Chondrocyte (in vitro differentiated cells): ENCODE results near the gene SMIM20. TPM values are rescaled to one million over a fixed set of nuclear protein-coding genes. Genes with fewer than 3 reads are reported as not detected.

Source experiments
- DNase-seq: peaks from one replicate; pipeline ENCODE4 v3.0.0; 2021; ENCODE audit warnings: mixed read lengths, low spot score
- H3K27ac Mint-ChIP-seq: one replicate; pipeline ENCODE4 v1.8.0; 2021; ENCODE audit warnings: mild to moderate bottlenecking, moderate library complexity, mixed read lengths; ENCODE audit not compliant: unreplicated experiment
- H3K27me3 Mint-ChIP-seq: 2 replicates; pipeline ENCODE4 v1.8.0; 2021; ENCODE audit warnings: low read depth, mixed read lengths
- H3K36me3 Mint-ChIP-seq: 2 replicates; pipeline ENCODE4 v1.8.0; 2021; ENCODE audit warnings: low read depth, mixed read lengths
- H3K4me1 Mint-ChIP-seq: 2 replicates; pipeline ENCODE4 v1.8.0; 2021; ENCODE audit warnings: low read depth, mild to moderate bottlenecking, mixed read lengths
- H3K4me3 Mint-ChIP-seq: one replicate; pipeline ENCODE4 v1.8.0; 2021; ENCODE audit warnings: mild to moderate bottlenecking, moderate library complexity, mixed read lengths; ENCODE audit not compliant: unreplicated experiment
- H3K9me3 Mint-ChIP-seq: 2 replicates; pipeline ENCODE4 v1.8.0; 2021; ENCODE audit warnings: low read depth, mixed read lengths
- total RNA-seq: library from RNA; stranded (reverse); gene quantifications from 3 replicates; pipeline ENCODE4 v1.2.1, GENCODE V29; 2021
- TF ChIP-seq, protein P1 (sequence below): fragments of 200-600 bp; sonication (generic); IDR thresholded peaks from 2 replicates; pipeline ENCODE4 v1.5.0; 2021; ENCODE audit warnings: antibody characterized with exemption, mild to moderate bottlenecking, moderate library complexity

The SMIM20 gene
- total RNA-seq, 1 donor from 2014 or later, result 19.7 TPM

DNA sequence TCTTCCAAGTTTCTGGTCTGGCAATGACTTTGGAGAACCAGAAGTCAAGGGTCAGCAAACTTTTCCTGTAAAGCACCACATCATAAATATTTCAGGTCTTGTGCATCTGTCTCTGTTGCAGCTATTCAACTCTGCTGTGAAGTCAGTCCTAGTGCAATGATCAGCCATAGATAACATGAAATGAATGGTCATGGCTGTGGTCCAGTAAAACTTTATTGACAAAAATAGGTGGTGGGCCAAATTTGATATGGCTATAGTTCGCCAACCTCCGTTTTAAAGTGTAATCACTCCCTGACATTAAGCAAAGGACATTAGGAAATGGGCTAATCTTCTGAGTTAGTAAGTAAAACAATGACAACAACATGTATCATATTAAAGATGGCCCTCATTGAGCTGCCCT lies 30.5 kb upstream of the SMIM20 start:
- no peaks in the 10 kb centered on the region for H3K9me3 Mint-ChIP-seq
- no peak for DNase-seq
- TF ChIP-seq, protein P1, sequence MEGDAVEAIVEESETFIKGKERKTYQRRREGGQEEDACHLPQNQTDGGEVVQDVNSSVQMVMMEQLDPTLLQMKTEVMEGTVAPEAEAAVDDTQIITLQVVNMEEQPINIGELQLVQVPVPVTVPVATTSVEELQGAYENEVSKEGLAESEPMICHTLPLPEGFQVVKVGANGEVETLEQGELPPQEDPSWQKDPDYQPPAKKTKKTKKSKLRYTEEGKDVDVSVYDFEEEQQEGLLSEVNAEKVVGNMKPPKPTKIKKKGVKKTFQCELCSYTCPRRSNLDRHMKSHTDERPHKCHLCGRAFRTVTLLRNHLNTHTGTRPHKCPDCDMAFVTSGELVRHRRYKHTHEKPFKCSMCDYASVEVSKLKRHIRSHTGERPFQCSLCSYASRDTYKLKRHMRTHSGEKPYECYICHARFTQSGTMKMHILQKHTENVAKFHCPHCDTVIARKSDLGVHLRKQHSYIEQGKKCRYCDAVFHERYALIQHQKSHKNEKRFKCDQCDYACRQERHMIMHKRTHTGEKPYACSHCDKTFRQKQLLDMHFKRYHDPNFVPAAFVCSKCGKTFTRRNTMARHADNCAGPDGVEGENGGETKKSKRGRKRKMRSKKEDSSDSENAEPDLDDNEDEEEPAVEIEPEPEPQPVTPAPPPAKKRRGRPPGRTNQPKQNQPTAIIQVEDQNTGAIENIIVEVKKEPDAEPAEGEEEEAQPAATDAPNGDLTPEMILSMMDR, result no peak
- peaks cover 17% of the 10 kb centered on the region for H3K4me1 Mint-ChIP-seq
- no peaks in the 10 kb centered on the region for H3K27me3 Mint-ChIP-seq
- no peak overlapping the region for H3K4me3 Mint-ChIP-seq
- H3K36me3 Mint-ChIP-seq, result no peaks in the 10 kb centered on the region
- H3K27ac Mint-ChIP-seq, result no peak overlapping the region

- no peak overlapping the region for H3K27ac Mint-ChIP-seq
- no peaks in the 10 kb centered on the region for H3K36me3 Mint-ChIP-seq
- peaks cover 17% of the 10 kb centered on the region for H3K4me1 Mint-ChIP-seq
- no peaks in the 10 kb centered on the region for H3K9me3 Mint-ChIP-seq
- TF ChIP-seq, protein P1, result no peak
- H3K27me3 Mint-ChIP-seq, result no peaks in the 10 kb centered on the region
- DNase-seq, result no peak
- H3K4me3 Mint-ChIP-seq, result no peak overlapping the region
Observed at GRCh38 chr4:25884031-25884782, 29.8 kb upstream of the SMIM20 start.

DNA sequence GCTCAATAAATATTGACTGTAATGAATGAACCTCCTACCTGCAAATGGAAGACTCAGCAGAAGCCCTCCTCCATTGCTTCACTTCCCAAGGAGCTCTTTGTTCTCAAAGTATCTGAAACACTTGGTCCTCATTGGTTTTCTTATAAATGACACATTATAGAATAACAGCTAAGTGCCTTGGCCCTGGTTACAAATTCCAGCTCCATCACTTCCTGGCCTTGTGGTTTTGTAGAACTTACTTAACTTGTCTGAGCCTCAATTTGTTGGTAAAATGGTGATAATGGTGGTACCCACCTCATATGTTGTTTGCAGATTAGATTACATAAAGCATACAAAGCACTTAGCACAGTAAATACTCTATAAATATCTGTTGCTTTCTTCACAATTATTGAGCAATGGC lies 25.2 kb upstream of the SMIM20 start:
- no peaks in the 10 kb centered on the region for H3K9me3 Mint-ChIP-seq
- TF ChIP-seq, protein P1, result no peak
- DNase-seq, result no peak

GRCh38 chr4:25889589-25890503 lies 24.2 kb upstream of the SMIM20 start:
- Mint-ChIP-seq H3K36me3 (no peaks in the 10 kb centered on the region), H3K27ac (no peak overlapping the region), H3K4me3 (no peak overlapping the region), H3K4me1 (peaks cover 2% of the 10 kb centered on the region), H3K9me3 (no peaks in the 10 kb centered on the region), H3K27me3 (peaks cover 2% of the 10 kb centered on the region)
- no peak for DNase-seq
- TF ChIP-seq, protein P1, result no peak

More for the DNA sequence above, 25.2 kb upstream of the SMIM20 start:
- Mint-ChIP-seq H3K4me1 (peaks cover 12% of the 10 kb centered on the region), H3K27ac (no peak overlapping the region), H3K27me3 (peaks cover 2% of the 10 kb centered on the region), H3K4me3 (no peak overlapping the region), H3K36me3 (no peaks in the 10 kb centered on the region)
